ENCODE measurements around the gene VSIG2.
A peak's percentile ranks its signal among the peaks of the same experiment; 100 is the strongest.

Gene VSIG2

GRCh38 chr11:124793466-124794278 is 41.6 kb upstream of the VSIG2 start:
- no peak overlapping the region for H3K4me3 ChIP-seq (ENCODE audit: low read depth, low read length)
- TF ChIP-seq CTCF (IDR thresholded peaks at IDR 0.05; ENCODE audit: control insufficient read depth, extremely low read depth, insufficient read depth): peak; percentile 72
- no peak for DNase-seq (ENCODE audit: low read depth)

- DNase-seq (ENCODE audit: low read depth): no peak
- no peak overlapping the region for H3K4me3 ChIP-seq (ENCODE audit: low read depth, low read length)
- TF ChIP-seq CTCF (IDR thresholded peaks at IDR 0.05; ENCODE audit: control insufficient read depth, extremely low read depth, insufficient read depth): no peak
Measured at GRCh38 chr11:124791626-124792341, 39.7 kb upstream of the VSIG2 start.

GRCh38 chr11:124788521-124788920 is 36.5 kb upstream of the VSIG2 start:
- no peak for TF ChIP-seq CTCF (IDR thresholded peaks at IDR 0.05; ENCODE audit: control insufficient read depth, extremely low read depth, insufficient read depth)
- no peak for DNase-seq (ENCODE audit: low read depth)
- H3K4me3 ChIP-seq (ENCODE audit: low read depth, low read length): no peak overlapping the region

- no peak for TF ChIP-seq CTCF (IDR thresholded peaks at IDR 0.05; ENCODE audit: control insufficient read depth, extremely low read depth, insufficient read depth)
- DNase-seq (ENCODE audit: low read depth): no peak
Measured at GRCh38 chr11:124784051-124784450, 32.0 kb upstream of the VSIG2 start.

GRCh38 chr11:124783002-124783401 is 30.9 kb upstream of the VSIG2 start:
- DNase-seq (ENCODE audit: low read depth): no peak
- TF ChIP-seq CTCF (IDR thresholded peaks at IDR 0.05; ENCODE audit: control insufficient read depth, extremely low read depth, insufficient read depth): no peak
- H3K4me3 ChIP-seq (ENCODE audit: low read depth, low read length): no peak overlapping the region

More at GRCh38 chr11:124784051-124784450, 32.0 kb upstream of the VSIG2 start:
- H3K4me3 ChIP-seq (ENCODE audit: low read depth, low read length): no peak overlapping the region

GRCh38 chr11:124779568-124779967 is 27.5 kb upstream of the VSIG2 start:
- H3K4me3 ChIP-seq (ENCODE audit: low read depth, low read length): no peak overlapping the region
- TF ChIP-seq CTCF (IDR thresholded peaks at IDR 0.05; ENCODE audit: control insufficient read depth, extremely low read depth, insufficient read depth): no peak
- DNase-seq (ENCODE audit: low read depth): no peak

All from LNCaP clone FGC (cell line).